H1 (cell line): ENCODE data around the gene DPP8. TPM values are rescaled to one million over a fixed set of nuclear protein-coding genes. Genes with fewer than 3 reads are reported as not detected.

Experiments used
- CBX8 ChIP-seq: fragments of 300-800, 300-1000 bp; sonication (generic); IDR thresholded peaks from 2 replicates; pipeline ENCODE4 v1.7.1; 2016; ENCODE audit warnings: low read depth, low read length, borderline replicate concordance
- HDAC6 ChIP-seq: IDR thresholded peaks from one replicate; pipeline ENCODE4 v1.7.1; 2012; ENCODE audit warnings: low read depth, mild to moderate bottlenecking, inconsistent platforms, low read length, moderate library complexity
- JUND ChIP-seq: IDR thresholded peaks from 2 replicates; pipeline ENCODE4 v1.6.1; 2011; ENCODE audit warnings: mild to moderate bottlenecking, improper control_type of control experiment, low read length
- NANOG ChIP-seq: IDR thresholded peaks from 2 replicates; pipeline ENCODE4 v1.6.1; 2011; ENCODE audit warnings: low read length, low read depth, mild to moderate bottlenecking, inconsistent platforms; ENCODE audit not compliant: insufficient read depth, poor library complexity, severe bottlenecking
- POLR2A ChIP-seq, 2 experiments: IDR thresholded peaks; 1 replicate in 1 of 2; 2 replicates in 1 of 2; pipeline ENCODE4 v1.6.1; 2011; ENCODE audit warnings: low read depth in 2 of 2, low read length in 2 of 2, mild to moderate bottlenecking in 2 of 2; ENCODE audit errors: control extremely low read depth in 1 of 2
- RXRA ChIP-seq: IDR thresholded peaks from 2 replicates; pipeline ENCODE4 v1.6.1; 2011; ENCODE audit warnings: low read depth, mild to moderate bottlenecking, low read length, moderate library complexity; ENCODE audit not compliant: insufficient read depth
- polyA plus RNA-seq, 7 experiments: library from polyadenylated mRNA; depleted of rRNA in 3 of 7; stranded (reverse) in 5 of 7; unstranded in 2 of 7; fragments of >200 nt in 5 of 7; fragments of 200-250 nt in 2 of 7; gene quantifications; 1 replicate in 5 of 7; 2 replicates in 1 of 7; 4 replicates in 1 of 7; pipeline versions ENCODE4 v1.2.1 to v1.2.3, GENCODE V29; 2011 to 2013; ENCODE audit warnings: missing spikeins in 2 of 7, mixed read lengths in 2 of 7
- total RNA-seq: library from RNA; stranded (reverse); fragmentation: NEBNext Ultra II Directional; extraction: Animal tissue kit (Norgen Biotek cat#: 25700); gene quantifications from 2 replicates; pipeline ENCODE4 v1.2.1, GENCODE V29; 2021

DPP8 gene
- total and polyA plus RNA-seq, 2 of the 8 experiments (the other 6 are each of a cell fraction or from before 2014, with no cell fraction given), result 9.9 to 26.0 TPM

DNA sequence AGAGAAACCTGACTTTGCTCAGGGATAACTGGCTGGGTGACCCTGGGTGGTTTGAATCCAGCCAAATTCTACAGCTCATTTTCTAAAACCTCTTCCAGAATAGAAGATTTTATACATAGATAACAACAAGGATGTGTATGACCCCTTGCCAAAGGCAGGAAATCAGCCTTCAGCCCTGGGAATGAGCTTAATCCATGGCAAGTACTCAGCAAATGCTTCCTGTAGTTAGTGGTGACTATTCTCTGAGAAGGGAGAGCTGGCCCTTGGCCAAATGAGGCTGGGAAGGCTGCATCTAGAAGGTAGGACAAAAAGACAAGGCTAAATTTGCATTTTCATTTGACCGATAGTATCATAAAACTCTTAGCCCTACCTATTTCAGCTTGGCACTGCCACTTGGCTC, 8.1 kb upstream of the DPP8 start (continued):
- TF ChIP-seq POLR2A (IDR thresholded peaks at IDR 0.05; ENCODE audit: control extremely low read depth in 1 of 2, low read depth in 2 of 2, low read length in 2 of 2) (no peak), CBX8 (no peak), HDAC6 (no peak), JUND (no peak), NANOG (no peak), RXRA (no peak)
